Hematopoietic multipotent progenitor cell (in vitro differentiated cells): ENCODE measurements around the gene PI4KA. TPM values are rescaled to one million over a fixed set of nuclear protein-coding genes. Genes with fewer than 3 reads are reported as not detected.

ENCODE experiments used
- DNase-seq, 3 donors: peaks; one replicate each; pipeline ENCODE4 v3.0.0-alpha.2; 2011 to 2015; ENCODE audit warnings: low read depth in 2 of 3, low spot score in 2 of 3
- total RNA-seq: library from RNA; depleted of rRNA; stranded (reverse); fragments of >200 nt; gene quantifications from one replicate; pipeline ENCODE4 v1.2.3, GENCODE V29; 2012

Gene PI4KA
- total RNA-seq, 1 donor = 108 TPM

- no peak for DNase-seq
Observed at GRCh38 chr22:20881869-20882815, 23.5 kb upstream of the PI4KA start.

GRCh38 chr22:20881231-20881630, 22.6 kb upstream of the PI4KA start:
- DNase-seq = no peak

GRCh38 chr22:20877715-20878114, 19.1 kb upstream of the PI4KA start:
- DNase-seq = no peak

GRCh38 chr22:20875296-20875695, 16.7 kb upstream of the PI4KA start:
- no peak for DNase-seq

- DNase-seq = no peak
Observed at GRCh38 chr22:20873214-20873613, 14.6 kb upstream of the PI4KA start.

GRCh38 chr22:20869234-20869633, 10.6 kb upstream of the PI4KA start:
- no peak for DNase-seq

- DNase-seq = no peak
Observed at GRCh38 chr22:20868025-20868962, 9.7 kb upstream of the PI4KA start.

GRCh38 chr22:20867179-20868024, 8.8 kb upstream of the PI4KA start:
- DNase-seq = peak in 2 of 3 donors; percentile 36 to 56

- no peak for DNase-seq
Observed at GRCh38 chr22:20866736-20867135, 8.1 kb upstream of the PI4KA start.

- no peak for DNase-seq
Observed at GRCh38 chr22:20865875-20866445, 7.3 kb upstream of the PI4KA start.

- DNase-seq = no peak
Observed at GRCh38 chr22:20865331-20865730, 6.7 kb upstream of the PI4KA start.

GRCh38 chr22:20864186-20864908, 5.7 kb upstream of the PI4KA start:
- no peak for DNase-seq

- peak in 1 of 3 donors; percentile 9 for DNase-seq
Observed at GRCh38 chr22:20863366-20863765, 4.8 kb upstream of the PI4KA start.

GRCh38 chr22:20862540-20862939, 3.9 kb upstream of the PI4KA start:
- no peak for DNase-seq

- no peak for DNase-seq
Observed at GRCh38 chr22:20859615-20860014, 1.0 kb upstream of the PI4KA start.

GRCh38 chr22:20857838-20858614, 585 bp downstream of the PI4KA start:
- DNase-seq = peak in 2 of 3 donors; percentile 87 to 93

GRCh38 chr22:20857247-20857643, 1.4 kb downstream of the PI4KA start:
- DNase-seq = no peak

- DNase-seq = no peak
Observed at GRCh38 chr22:20853236-20853660, 5.4 kb downstream of the PI4KA start.

GRCh38 chr22:20852503-20852902, 6.1 kb downstream of the PI4KA start:
- DNase-seq = no peak
